ENCODE data around the gene NOSIP.
A peak's percentile ranks its signal among the peaks of the same experiment; 100 is the strongest.
"Not testable (repeated sequence)": the region's sequence is repeated elsewhere in the genome, so short reads cannot be mapped to it uniquely, and the experiment has no call there.

The NOSIP gene

GRCh38 chr19:49580264-49581006 is at the start of gene NOSIP:
TSS of gene NOSIP (minus strand) at chr19:49580556. CDS start at chr19:49560691, 19,865 bp downstream.
- DNase-seq: peak; percentile 95 to 96

- no peak for DNase-seq
Observed at GRCh38 chr19:49629659-49630058, 49.3 kb upstream of the NOSIP start.

- no peak for DNase-seq
Observed at GRCh38 chr19:49626226-49626625, 45.9 kb upstream of the NOSIP start.

DNA sequence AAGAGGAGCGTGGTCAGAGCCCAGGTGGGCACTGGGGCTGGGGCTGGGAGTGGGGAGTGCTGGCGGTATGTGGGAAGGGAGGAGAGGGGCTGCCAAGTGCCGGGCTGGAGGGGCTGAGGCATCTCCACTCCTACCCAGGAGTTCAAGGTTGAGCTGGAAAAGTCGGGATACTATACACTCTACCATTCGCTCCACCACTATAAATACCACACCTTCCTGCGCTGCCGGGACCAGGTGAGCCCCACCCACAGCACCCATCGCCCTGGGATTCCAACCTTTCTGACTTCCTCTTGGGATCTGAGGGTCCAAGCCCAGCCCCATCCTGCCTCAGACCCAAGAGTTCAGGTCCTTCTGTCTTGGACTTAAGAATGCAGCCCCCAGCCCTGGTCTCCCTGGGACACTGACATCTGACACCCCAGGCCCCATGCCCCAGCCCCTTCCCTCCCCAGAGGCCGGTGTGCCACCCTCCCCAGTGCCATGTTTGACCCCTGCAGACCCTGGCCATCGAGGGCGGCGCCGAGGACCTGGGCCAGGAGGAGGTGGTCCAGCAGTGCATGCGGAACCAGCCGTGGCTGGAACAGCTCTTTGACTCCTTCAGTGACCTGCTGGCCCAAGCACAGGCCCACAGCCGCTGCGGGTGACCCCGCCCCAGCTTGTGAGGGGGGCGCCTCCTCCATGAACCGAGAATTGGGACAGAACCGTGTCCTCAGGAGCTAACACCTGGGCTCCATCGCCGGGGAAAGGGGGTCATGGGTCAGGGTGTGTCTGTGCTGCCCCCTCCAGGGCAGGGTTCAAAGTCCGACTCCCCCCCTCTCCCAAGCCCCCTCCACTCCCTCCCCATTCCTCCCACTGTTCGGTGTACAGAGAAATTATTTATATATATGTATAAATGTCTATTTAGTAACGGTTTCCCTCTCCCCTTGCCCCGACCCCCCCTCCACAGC is 44.9 kb upstream of the NOSIP start:
- no peak for DNase-seq

DNA sequence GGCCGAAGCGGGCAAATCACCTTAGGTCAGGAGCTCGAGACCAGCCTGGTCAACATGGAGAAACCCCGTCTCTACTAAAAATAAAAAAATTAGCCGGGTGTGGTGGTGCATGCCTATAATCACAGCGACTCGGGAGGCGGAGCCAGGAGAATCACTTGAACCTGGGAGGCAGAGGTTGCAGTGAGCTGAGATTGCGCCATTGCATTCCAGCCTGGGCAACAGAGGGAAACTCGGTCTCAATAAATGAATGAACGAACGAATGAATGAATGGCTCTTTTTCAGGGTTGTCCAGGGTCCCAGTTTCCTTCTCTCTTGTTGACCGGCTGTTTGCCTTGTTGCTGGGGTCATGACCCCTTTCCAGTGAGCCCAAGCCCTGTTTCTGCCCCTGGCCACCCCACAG is 37.5 kb upstream of the NOSIP start:
- not testable (repeated sequence) for DNase-seq

DNA sequence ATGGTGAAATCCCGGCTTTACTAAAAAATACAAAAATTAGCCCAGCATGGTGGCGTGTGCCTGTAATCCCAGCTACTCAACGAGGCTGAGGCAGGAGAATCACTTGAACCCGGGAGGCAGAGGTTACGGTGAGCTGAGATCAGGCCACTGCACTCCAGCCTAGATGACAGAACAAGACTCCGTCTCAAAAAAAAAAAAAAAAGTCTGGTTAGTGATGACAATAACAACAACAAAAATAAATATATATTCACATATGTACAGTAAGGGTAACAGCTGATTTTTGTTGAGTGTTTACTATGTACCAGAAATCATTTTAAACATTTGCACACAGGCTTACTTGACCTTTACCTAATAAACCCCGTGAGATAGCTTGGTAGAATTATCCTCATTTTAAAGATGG is 36.6 kb upstream of the NOSIP start:
- no peak for DNase-seq

DNA sequence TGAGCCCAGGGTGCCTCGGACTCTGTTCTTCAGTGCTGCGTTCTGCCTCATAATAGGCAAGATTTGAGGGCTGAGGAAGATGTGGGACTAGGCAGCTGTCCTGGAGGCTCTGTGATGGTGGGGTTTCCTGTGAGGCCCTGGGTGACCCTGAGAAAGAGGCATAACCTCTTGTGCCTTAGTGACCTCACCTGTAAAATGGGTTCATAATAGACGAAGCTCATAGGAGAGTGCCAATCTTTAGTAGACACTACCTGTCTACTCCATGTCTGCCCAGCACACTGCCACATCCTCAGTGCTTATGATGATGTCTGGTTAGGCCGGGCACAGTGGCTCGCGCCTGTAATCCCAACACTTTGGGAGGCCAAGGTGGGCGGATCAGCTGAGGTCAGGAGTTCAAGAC is 36.2 kb upstream of the NOSIP start:
- no peak for DNase-seq

DNA sequence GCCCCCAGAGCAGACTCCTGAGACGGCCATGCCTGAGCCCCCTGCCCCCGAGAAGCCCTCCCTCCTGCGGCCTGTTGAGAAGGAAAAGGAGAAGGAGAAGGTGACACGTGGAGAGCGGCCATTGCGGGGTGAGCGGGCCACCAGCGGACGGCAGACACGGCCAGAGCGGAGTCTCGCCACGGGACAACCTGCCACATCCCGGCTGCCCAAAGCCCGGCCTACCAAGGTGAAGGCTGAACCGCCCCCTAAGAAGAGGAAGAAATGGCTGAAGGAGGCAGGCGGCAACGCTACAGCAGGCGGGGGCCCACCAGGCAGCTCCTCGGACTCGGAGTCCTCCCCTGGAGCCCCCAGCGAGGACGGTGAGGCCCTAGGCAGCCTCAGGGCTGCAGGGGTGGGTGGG is 35.5 kb upstream of the NOSIP start:
- no peak for DNase-seq

- no peak for DNase-seq
Observed at GRCh38 chr19:49614096-49614833, 33.9 kb upstream of the NOSIP start.

DNA sequence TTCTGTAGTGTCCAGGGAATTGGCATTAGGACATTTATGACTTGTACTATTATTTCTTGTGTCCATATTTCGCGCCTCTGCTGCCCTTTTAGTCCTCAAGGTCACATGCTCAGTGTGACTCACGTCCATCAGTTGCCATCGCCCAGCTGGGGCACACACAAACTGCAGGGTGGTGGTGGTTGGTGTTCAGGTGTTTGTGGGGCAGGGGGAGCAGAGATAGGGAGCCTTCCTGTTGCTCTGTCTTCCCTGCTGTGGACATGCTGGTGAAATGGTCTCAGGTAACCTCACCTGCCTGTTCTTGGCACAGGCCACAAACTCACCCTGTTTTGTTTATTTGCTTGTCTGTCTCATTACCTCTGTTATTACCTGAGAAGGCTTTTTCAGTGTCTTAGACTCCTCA is 33.0 kb upstream of the NOSIP start:
- peak; percentile 34 to 75 for DNase-seq

DNA sequence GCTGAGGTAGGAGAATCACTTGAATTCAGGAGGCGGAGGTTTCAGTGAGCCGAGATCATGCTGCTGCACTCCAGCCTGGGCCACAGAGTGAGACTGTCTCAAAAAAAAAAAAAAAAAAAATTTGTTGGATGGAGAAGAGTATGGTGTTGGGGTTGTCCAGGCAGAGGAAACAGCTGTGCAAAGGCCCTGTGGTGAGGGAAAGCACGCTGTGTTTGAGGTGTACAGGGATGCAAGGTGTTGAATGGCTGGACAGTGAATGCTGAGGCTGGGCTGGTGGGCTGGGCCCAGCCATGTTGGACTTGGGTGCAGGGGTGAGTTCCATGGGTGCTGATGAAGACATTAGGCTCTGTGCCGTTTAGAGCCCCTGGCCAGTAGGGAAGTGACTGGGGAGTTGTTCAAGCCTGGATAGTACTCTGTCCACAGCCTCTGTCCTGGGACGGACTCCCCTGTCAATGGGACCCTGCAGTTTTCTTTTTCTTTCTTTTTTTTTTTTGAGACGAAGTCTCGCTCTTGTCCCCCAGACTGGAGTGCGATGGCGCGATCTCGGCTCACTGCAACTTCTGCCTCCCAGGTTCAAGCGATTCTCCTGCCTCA is 29.2 kb upstream of the NOSIP start:
- DNase-seq: no peak

GRCh38 chr19:49605605-49606004 is 25.2 kb upstream of the NOSIP start:
- no peak for DNase-seq

GRCh38 chr19:49602806-49603205 is 22.4 kb upstream of the NOSIP start:
- no peak for DNase-seq

- no peak for DNase-seq
Observed at GRCh38 chr19:49601482-49602038, 21.2 kb upstream of the NOSIP start.

DNA sequence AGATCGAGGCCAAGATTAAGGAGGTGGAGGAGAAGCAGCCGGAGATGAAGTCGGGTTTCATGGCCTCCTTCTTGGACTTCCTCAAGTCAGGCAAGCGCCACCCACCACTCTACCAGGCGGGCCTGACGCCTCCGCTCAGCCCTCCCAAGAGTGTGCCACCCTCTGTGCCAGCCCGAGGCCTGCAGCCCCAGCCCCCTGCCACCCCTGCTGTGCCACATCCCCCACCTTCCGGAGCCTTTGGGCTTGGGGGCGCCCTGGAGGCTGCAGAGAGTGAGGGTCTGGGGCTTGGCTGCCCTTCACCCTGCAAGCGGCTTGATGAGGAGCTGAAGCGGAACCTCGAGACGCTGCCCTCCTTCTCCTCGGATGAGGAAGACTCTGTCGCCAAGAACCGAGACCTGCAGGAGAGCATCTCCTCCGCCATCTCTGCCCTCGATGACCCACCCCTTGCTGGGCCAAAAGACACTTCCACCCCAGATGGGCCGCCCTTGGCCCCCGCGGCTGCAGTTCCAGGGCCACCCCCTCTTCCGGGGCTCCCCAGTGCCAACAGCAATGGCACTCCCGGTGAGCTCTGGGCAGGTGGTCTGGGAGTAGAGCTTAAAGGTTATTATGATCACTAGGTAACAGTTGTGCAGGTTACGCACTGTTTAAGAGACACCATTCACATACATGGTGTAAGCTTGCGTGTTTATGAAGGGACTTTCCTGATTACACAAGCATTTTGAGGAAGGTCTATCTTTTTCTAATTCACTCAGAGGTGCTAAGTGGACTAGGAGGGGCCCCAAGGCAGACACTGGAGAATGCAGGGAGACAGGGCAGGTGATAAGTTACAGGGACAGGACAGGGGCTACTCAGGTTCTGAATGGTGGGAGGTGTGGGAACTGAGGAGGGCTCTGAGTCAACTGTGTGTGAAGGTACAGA is 19.3 kb upstream of the NOSIP start:
- no peak for DNase-seq

DNA sequence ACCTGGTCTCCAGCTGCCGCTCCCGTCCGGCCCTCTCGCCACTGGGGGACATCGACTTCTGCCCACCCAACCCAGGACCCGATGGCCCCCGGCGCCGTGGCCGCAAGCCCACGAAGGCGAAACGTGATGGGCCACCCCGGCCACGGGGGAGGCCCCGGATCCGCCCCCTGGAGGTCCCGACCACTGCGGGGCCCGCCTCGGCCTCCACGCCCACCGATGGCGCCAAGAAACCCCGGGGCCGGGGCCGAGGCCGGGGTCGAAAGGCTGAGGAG is 17.3 kb upstream of the NOSIP start:
- no peak for DNase-seq

DNA sequence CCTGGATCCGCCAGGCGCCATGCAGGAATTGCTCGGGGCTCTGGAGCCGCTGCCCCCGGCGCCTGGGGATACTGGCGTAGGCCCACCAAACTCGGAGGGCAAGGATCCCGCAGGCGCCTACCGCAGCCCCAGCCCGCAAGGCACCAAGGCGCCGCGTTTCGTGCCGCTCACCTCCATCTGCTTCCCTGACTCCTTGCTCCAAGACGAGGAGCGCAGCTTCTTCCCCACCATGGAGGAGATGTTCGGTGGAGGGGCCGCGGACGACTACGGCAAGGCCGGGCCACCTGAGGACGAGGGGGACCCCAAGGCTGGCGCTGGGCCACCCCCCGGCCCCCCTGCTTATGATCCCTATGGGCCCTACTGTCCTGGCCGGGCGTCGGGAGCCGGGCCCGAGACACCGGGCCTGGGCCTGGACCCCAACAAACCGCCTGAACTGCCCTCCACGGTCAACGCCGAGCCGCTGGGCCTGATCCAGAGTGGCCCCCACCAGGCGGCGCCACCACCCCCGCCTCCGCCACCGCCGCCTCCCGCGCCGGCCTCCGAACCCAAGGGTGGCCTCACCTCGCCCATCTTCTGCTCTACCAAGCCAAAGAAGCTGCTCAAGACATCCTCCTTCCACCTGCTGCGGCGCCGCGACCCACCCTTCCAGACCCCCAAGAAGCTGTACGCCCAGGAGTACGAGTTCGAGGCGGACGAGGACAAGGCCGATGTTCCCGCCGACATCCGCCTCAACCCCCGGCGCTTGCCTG is 16.8 kb upstream of the NOSIP start:
- DNase-seq: no peak

DNA sequence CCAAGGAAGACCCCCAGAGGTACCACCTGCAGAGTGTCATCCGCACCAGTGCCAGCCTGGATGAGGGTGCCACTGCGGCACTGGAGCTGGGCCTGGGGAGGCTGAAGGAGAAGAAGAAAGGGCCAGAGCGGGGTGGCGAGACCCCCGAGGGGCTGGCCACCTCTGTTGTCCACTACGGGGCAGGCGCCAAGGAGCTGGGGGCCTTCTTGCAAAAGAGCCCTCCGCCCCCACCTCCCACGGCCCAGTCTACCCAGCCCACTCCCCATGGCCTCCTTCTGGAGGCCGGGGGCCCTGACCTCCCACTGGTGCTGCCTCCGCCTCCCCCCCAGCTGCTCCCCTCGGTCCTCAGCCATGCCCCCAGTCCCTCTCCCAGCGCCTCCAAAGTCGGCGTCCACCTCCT is 16.1 kb upstream of the NOSIP start:
- no peak for DNase-seq

DNA sequence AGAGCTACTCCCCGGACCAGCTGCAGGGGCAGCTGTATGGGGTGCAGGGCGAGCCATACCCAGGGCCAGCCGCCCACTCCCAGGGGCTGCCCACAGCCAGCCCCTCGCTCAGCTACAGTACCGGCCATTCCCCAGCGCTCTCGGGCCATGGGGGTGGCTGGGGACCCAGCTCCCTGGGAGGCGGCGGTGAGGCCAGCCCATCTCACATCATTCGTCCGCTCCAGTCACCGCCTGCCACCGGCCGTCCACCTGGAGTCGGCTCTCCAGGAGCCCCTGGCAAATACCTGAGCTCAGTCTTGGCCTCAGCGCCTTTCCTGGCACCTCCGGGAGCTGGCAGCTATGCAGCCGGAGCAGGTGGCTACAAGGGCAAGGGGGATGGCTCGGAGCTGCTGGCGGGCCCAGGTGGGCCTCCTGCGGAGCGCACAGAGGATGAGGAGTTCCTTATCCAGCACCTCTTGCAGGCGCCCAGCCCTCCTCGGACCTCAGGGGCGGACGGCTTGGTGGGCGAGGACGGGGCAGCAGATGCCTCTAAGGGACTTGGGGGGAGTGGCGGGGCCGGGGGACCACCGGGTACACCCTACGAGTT is 15.6 kb upstream of the NOSIP start:
- no peak for DNase-seq

DNA sequence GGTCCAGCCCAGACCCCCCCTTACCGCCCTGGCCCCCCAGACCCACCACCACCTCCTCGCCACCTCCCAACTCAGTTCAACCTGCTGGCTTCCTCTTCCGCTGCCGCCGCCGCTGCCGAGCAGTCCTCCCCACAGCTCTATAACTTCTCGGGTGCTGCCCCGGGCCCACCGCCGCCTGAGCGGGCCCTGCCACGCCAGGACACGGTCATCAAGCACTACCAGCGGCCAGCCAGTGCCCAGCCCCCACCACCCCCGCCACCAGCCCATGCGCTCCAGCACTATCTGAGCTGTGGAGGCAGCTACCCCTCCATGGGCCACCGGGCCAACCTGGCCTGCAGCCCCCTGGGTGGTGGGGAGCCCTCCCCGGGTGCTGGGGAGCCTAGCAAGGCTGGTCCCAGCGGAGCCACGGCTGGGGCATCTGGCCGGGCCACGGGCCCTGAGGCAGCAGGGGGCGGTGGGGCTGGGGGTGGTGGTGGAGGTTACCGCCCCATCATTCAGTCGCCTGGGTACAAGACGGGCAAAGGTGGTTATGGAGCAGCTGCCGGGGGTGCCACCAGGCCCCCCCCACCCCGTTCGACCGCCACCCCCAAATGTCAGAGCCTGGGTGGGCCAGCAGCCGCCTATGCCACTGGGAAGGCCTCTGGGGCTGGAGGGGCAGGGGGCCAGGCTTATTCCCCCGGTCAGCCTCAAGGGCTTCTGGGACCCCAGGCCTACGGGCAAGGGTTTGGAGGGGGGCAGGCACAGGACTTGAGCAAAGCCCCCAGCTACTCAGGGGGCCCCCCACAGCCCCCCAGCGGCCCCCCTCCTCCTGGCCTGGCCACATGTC is 14.8 kb upstream of the NOSIP start:
- DNase-seq: no peak
